ENCODE data around the gene PTGFRN.
"Not testable (repeated sequence)": the region's sequence is repeated elsewhere in the genome, so short reads cannot be mapped to it uniquely, and the experiment has no call there.

Gene PTGFRN

GRCh38 chr1:116909512-116910378 lies at the start of gene PTGFRN:
PTGFRN (plus strand) TSS chr1:116909916; CDS start chr1:116910204, 288 bp downstream.
- Histone ChIP-seq H3K36me3 (replicated peaks; ENCODE audit: low read depth, low read length) (no peaks in the 10 kb centered on the region), H3K9me3 (ENCODE audit: insufficient read depth, low read length) (no peaks in the 10 kb centered on the region), H3K27me3 (ENCODE audit: low read depth, low read length) (no peaks in the 10 kb centered on the region), H4K20me1 (ENCODE audit: insufficient read depth, low read length) (no peaks in the 10 kb centered on the region), H3K79me2 (ENCODE audit: low read length) (no peaks in the 10 kb centered on the region), H2AFZ (ENCODE audit: low read depth, low read length) (no peak within 1 kb of the TSS), H3K9ac (ENCODE audit: low read length) (no peak within 1 kb of the TSS), H3K27ac (ENCODE audit: low read length) (no peak within 1 kb of the TSS), H3K4me2 (ENCODE audit: low read length) (no peak within 1 kb of the TSS), H3K4me3 (ENCODE audit: low read length) (no peak within 1 kb of the TSS), H3K4me1 (ENCODE audit: low read length) (no peaks in the 10 kb centered on the region)
- TF ChIP-seq EZH2phosphoT487 (IDR thresholded peaks at IDR 0.05; ENCODE audit: low read depth), result no peak
- TF ChIP-seq, protein P1, sequence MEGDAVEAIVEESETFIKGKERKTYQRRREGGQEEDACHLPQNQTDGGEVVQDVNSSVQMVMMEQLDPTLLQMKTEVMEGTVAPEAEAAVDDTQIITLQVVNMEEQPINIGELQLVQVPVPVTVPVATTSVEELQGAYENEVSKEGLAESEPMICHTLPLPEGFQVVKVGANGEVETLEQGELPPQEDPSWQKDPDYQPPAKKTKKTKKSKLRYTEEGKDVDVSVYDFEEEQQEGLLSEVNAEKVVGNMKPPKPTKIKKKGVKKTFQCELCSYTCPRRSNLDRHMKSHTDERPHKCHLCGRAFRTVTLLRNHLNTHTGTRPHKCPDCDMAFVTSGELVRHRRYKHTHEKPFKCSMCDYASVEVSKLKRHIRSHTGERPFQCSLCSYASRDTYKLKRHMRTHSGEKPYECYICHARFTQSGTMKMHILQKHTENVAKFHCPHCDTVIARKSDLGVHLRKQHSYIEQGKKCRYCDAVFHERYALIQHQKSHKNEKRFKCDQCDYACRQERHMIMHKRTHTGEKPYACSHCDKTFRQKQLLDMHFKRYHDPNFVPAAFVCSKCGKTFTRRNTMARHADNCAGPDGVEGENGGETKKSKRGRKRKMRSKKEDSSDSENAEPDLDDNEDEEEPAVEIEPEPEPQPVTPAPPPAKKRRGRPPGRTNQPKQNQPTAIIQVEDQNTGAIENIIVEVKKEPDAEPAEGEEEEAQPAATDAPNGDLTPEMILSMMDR (IDR thresholded peaks at IDR 0.05; ENCODE audit: low read depth, low read length), result no peak

DNA sequence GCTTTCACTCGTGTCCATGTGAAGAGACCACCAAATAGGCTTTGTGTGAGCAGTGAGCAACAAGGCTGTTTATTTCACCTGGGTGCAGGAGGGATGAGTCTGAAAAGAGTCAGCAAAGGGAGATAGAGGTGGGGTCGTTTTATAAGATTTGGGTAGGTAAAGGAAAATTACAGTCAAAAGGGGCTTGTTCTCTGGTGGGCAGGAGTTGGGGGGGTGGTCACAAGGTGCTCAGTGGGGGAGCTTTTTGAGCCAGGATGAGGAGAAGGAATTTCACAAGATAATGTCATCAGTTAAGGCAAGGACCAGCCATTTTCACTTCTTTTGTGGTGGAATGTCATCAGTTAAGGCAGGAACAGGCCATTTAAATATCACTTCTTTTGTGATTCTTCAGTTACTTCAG lies 49.5 kb upstream of the PTGFRN start:
- not testable (repeated sequence) for H3K4me2 ChIP-seq (ENCODE audit: low read length); H3K4me1 ChIP-seq (ENCODE audit: low read length); H3K9me3 ChIP-seq (ENCODE audit: insufficient read depth, low read length); H3K4me3 ChIP-seq (ENCODE audit: low read length); H4K20me1 ChIP-seq (ENCODE audit: insufficient read depth, low read length); H2AFZ ChIP-seq (ENCODE audit: low read depth, low read length); H3K9ac ChIP-seq (ENCODE audit: low read length); H3K27me3 ChIP-seq (ENCODE audit: low read depth, low read length); H3K79me2 ChIP-seq (ENCODE audit: low read length); H3K36me3 ChIP-seq (replicated peaks; ENCODE audit: low read depth, low read length); H3K27ac ChIP-seq (ENCODE audit: low read length)

GRCh38 chr1:116861137-116861536 lies 48.6 kb upstream of the PTGFRN start:
- Histone ChIP-seq H2AFZ (ENCODE audit: low read depth, low read length) (no peak overlapping the region), H3K27ac (ENCODE audit: low read length) (no peak overlapping the region), H3K4me1 (ENCODE audit: low read length) (no peaks in the 10 kb centered on the region), H3K4me3 (ENCODE audit: low read length) (no peak overlapping the region), H3K9ac (ENCODE audit: low read length) (no peak overlapping the region), H3K79me2 (ENCODE audit: low read length) (no peaks in the 10 kb centered on the region), H3K36me3 (replicated peaks; ENCODE audit: low read depth, low read length) (no peaks in the 10 kb centered on the region), H3K9me3 (ENCODE audit: insufficient read depth, low read length) (no peaks in the 10 kb centered on the region), H3K4me2 (ENCODE audit: low read length) (no peak overlapping the region), H4K20me1 (ENCODE audit: insufficient read depth, low read length) (no peaks in the 10 kb centered on the region), H3K27me3 (ENCODE audit: low read depth, low read length) (no peaks in the 10 kb centered on the region)
- no peak for TF ChIP-seq EZH2phosphoT487 (IDR thresholded peaks at IDR 0.05; ENCODE audit: low read depth)
- TF ChIP-seq, protein P1 (IDR thresholded peaks at IDR 0.05; ENCODE audit: low read depth, low read length), result no peak

GRCh38 chr1:116863031-116863430 lies 46.7 kb upstream of the PTGFRN start:
- H4K20me1 ChIP-seq (ENCODE audit: insufficient read depth, low read length); H3K27ac ChIP-seq (ENCODE audit: low read length); H3K4me1 ChIP-seq (ENCODE audit: low read length); H3K79me2 ChIP-seq (ENCODE audit: low read length); H2AFZ ChIP-seq (ENCODE audit: low read depth, low read length); H3K4me3 ChIP-seq (ENCODE audit: low read length); H3K9ac ChIP-seq (ENCODE audit: low read length); H3K36me3 ChIP-seq (replicated peaks; ENCODE audit: low read depth, low read length); H3K4me2 ChIP-seq (ENCODE audit: low read length); H3K9me3 ChIP-seq (ENCODE audit: insufficient read depth, low read length); H3K27me3 ChIP-seq (ENCODE audit: low read depth, low read length): not testable (repeated sequence)

GRCh38 chr1:116866478-116866877 lies 43.2 kb upstream of the PTGFRN start:
- H2AFZ ChIP-seq (ENCODE audit: low read depth, low read length); H3K9me3 ChIP-seq (ENCODE audit: insufficient read depth, low read length); H3K4me3 ChIP-seq (ENCODE audit: low read length); H3K4me2 ChIP-seq (ENCODE audit: low read length); H3K27ac ChIP-seq (ENCODE audit: low read length); H3K79me2 ChIP-seq (ENCODE audit: low read length); H3K27me3 ChIP-seq (ENCODE audit: low read depth, low read length); H3K4me1 ChIP-seq (ENCODE audit: low read length); H3K9ac ChIP-seq (ENCODE audit: low read length); H4K20me1 ChIP-seq (ENCODE audit: insufficient read depth, low read length); H3K36me3 ChIP-seq (replicated peaks; ENCODE audit: low read depth, low read length): not testable (repeated sequence)
